ENCODE measurements around the gene CLIC3.

CLIC3 gene

GRCh38 chr9:136947028-136947891 lies 49.1 kb downstream of the CLIC3 start:
- H3K4me3 ChIP-seq (ENCODE audit: low read depth, low read length) = no peak overlapping the region
- no peak for DNase-seq (ENCODE audit: low read depth)
- TF ChIP-seq CTCF (IDR thresholded peaks at IDR 0.05; ENCODE audit: insufficient read depth, low read depth, low read length, missing control alignments) = no peak

GRCh38 chr9:136946228-136947027 lies 49.9 kb downstream of the CLIC3 start:
- DNase-seq (ENCODE audit: low read depth) = no peak
- H3K4me3 ChIP-seq (ENCODE audit: low read depth, low read length) = no peak overlapping the region
- TF ChIP-seq CTCF (IDR thresholded peaks at IDR 0.05; ENCODE audit: insufficient read depth, low read depth, low read length, missing control alignments) = no peak

GRCh38 chr9:136945333-136946227 lies 50.8 kb downstream of the CLIC3 start:
- H3K4me3 ChIP-seq (ENCODE audit: low read depth, low read length) = no peak overlapping the region
- no peak for TF ChIP-seq CTCF (IDR thresholded peaks at IDR 0.05; ENCODE audit: insufficient read depth, low read depth, low read length, missing control alignments)
- no peak for DNase-seq (ENCODE audit: low read depth)

Measured in GM12865 (cell line).